Stimulated activated CD8-positive, alpha-beta memory T cell treated with anti-CD3 and anti-CD28 coated beads, Interleukin-15, amount 100 ng/mL, for 48 hours (primary cell): ENCODE measurements around the gene SDS.

Experiments used
- DNase-seq, 2 donors: peaks; one replicate each; pipeline ENCODE4 v3.0.0-alpha.2; 2020; ENCODE audit warnings: low read depth in 2 of 2

Gene SDS

GRCh38 chr12:113403435-113404415, at the start of gene SDS:
TSS of gene SDS (minus strand) at chr12:113403887. CDS start at chr12:113399708, 4,179 bp downstream.
- no peak for DNase-seq

GRCh38 chr12:113453330-113453729, 49.6 kb upstream of the SDS start:
- DNase-seq, result no peak

- no peak for DNase-seq
Measured at GRCh38 chr12:113452458-113452857, 48.8 kb upstream of the SDS start.

GRCh38 chr12:113449839-113450238, 46.2 kb upstream of the SDS start:
- DNase-seq, result no peak

- no peak for DNase-seq
Measured at GRCh38 chr12:113449299-113449698, 45.6 kb upstream of the SDS start.

- DNase-seq, result no peak
Measured at GRCh38 chr12:113448873-113449272, 45.2 kb upstream of the SDS start.

GRCh38 chr12:113445544-113446171, 42.0 kb upstream of the SDS start:
- DNase-seq, result no peak

GRCh38 chr12:113443030-113443539, 39.4 kb upstream of the SDS start:
- no peak for DNase-seq

- no peak for DNase-seq
Measured at GRCh38 chr12:113440947-113441782, 37.5 kb upstream of the SDS start.

- DNase-seq, result no peak
Measured at GRCh38 chr12:113440336-113440735, 36.6 kb upstream of the SDS start.

- DNase-seq, result no peak
Measured at GRCh38 chr12:113439606-113440030, 35.9 kb upstream of the SDS start.

- DNase-seq, result no peak
Measured at GRCh38 chr12:113439301-113439597, 35.6 kb upstream of the SDS start.

GRCh38 chr12:113438523-113439300, 35.0 kb upstream of the SDS start:
- DNase-seq, result no peak

- DNase-seq, result no peak
Measured at GRCh38 chr12:113437729-113438100, 34.0 kb upstream of the SDS start.

- DNase-seq, result no peak
Measured at GRCh38 chr12:113436993-113437728, 33.5 kb upstream of the SDS start.

GRCh38 chr12:113436586-113436985, 32.9 kb upstream of the SDS start:
- DNase-seq, result no peak

GRCh38 chr12:113435367-113435766, 31.7 kb upstream of the SDS start:
- DNase-seq, result no peak

- DNase-seq, result no peak
Measured at GRCh38 chr12:113432986-113433385, 29.3 kb upstream of the SDS start.

- no peak for DNase-seq
Measured at GRCh38 chr12:113428482-113428881, 24.8 kb upstream of the SDS start.

- DNase-seq, result no peak
Measured at GRCh38 chr12:113427882-113428281, 24.2 kb upstream of the SDS start.
